Heart left ventricle (tissue), 16 donors: ENCODE data around the gene VAMP5. TPM values are rescaled to one million over a fixed set of nuclear protein-coding genes. Genes with fewer than 3 reads are reported as not detected.
"Not testable (repeated sequence)": the region's sequence is repeated elsewhere in the genome, so short reads cannot be mapped to it uniquely, and the experiment has no call there.

Source experiments
- ATAC-seq, 4 donors: fragments of 200-7000 bp; cut with Tn5 transposase; one replicate each; pipeline ENCODE4 v1.9.1; 2020 to 2022; ENCODE audit warnings: moderate library complexity in 4 of 4, mild to moderate bottlenecking in 3 of 4, moderate number of reproducible peaks in 1 of 4
- DNase-seq, 5 donors: peaks; one replicate each; pipeline ENCODE4 v3.0.0-alpha.2; 2020
- H3K27ac ChIP-seq, 12 donors: fragments of 200-600 bp; sonication (generic) in 4 of 12; one replicate each; pipeline versions ENCODE4 v1.5.0 to v1.8.0; 2016 to 2022; ENCODE audit warnings: mild to moderate bottlenecking in 2 of 12
- H3K27me3 ChIP-seq, 9 donors: fragments of 200-600 bp; sonication (generic) in 2 of 9; one replicate each; pipeline versions ENCODE4 v1.5.1 to v1.8.0; 2016 to 2022; ENCODE audit warnings: mild to moderate bottlenecking in 3 of 9
- H3K36me3 ChIP-seq, 9 donors: fragments of 200-600 bp; sonication (generic) in 2 of 9; one replicate each; pipeline versions ENCODE4 v1.5.0 to v1.8.0; 2018 to 2022; ENCODE audit warnings: mild to moderate bottlenecking in 2 of 9
- H3K4me1 ChIP-seq, 12 donors: fragments of 200-600 bp; sonication (generic) in 4 of 12; one replicate each; pipeline versions ENCODE4 v1.5.0 to v1.8.0; 2016 to 2022; ENCODE audit warnings: mild to moderate bottlenecking in 3 of 12
- H3K4me3 ChIP-seq, 12 donors: fragments of 200-600 bp; sonication (generic) in 4 of 12; one replicate each; pipeline versions ENCODE4 v1.5.0 to v1.8.0; 2017 to 2022; ENCODE audit warnings: mild to moderate bottlenecking in 9 of 12, moderate library complexity in 4 of 12
- H3K9me3 ChIP-seq, 12 donors: fragments of 200-600 bp; sonication (generic) in 4 of 12; one replicate each; pipeline versions ENCODE4 v1.5.0 to v1.8.0; 2016 to 2022; ENCODE audit warnings: mild to moderate bottlenecking in 1 of 12
- CTCF ChIP-seq, 12 donors: fragments of 200-600 bp; sonication (generic) in 4 of 12; IDR thresholded peaks; one replicate each; pipeline versions ENCODE4 v1.5.0 to v1.8.0; 2018 to 2022; ENCODE audit warnings: antibody characterized with exemption in 12 of 12, mild to moderate bottlenecking in 5 of 12
- POLR2A ChIP-seq, 2 donors: fragments of 450-650 bp; IDR thresholded peaks; one replicate each; pipeline ENCODE4 v1.6.1; 2017; ENCODE audit warnings: antibody characterized with exemption in 2 of 2, mild to moderate bottlenecking in 2 of 2, moderate library complexity in 2 of 2
- WGBS, 4 donors: extraction: QIAGEN DNeasy Blood & Tissue Kit in 2 of 4; methylation state at CpG; one replicate each; pipeline versions ENCODE4 v1.1.5 to v1.1.7; 2013 to 2018; 5-methylcytosine and 5-hydroxymethylcytosine counted together
- intact Hi-C, 10 donors: fragments of 100-400 bp; cut with DNase I; formaldehyde crosslinking; loops; one replicate each; pipeline versions ENCODE4 v1.11.1 to v1.14.2; 2022
- polyA plus RNA-seq, 2 donors: library from polyadenylated mRNA; stranded (reverse); fragments of 200-250 nt; gene quantifications; one replicate each; pipeline ENCODE4 v1.2.3, GENCODE V29; 2013
- total RNA-seq, 9 donors: library from RNA; depleted of rRNA in 2 of 9; stranded (reverse); fragments of >200 nt in 2 of 9; fragmentation: NEBNext Ultra II Directional in 3 of 9; extraction: Animal tissue kit (Norgen Biotek cat#: 25700) in 3 of 9; gene quantifications; one replicate each; pipeline versions ENCODE4 v1.1.0 to v1.2.4, GENCODE V29; 2016 to 2023
- donor health status: ischemic (EF 13 %, LVEDD 7.1; RV severe dilation, severe dysfunction).
- donor health status: healthy with polysubstance abuse.
- donor health status: DM: no; HTN: yes; CAD: no.
- donor health status: DM: no; HTN: no; CAD: no.
- donor health status: ischemic (EF 25% LVEDD 6.9; RV normal size, moderate dysfunction).
- donor health status: ischemic (EF 25% LVEDD 5.7; RV mildly dilated, moderate dysfunction).
- donor health status: healthy.
- donor health status: DM: yes; HTN: yes; CAD: no.
- donor health status: ischemic (EF 35%, LVEDD 5.7; RV mildly dilated, moderate dysfunction).
- donor health status: nonischemic (EF 11% LVEDD 7.7; RV severe dilation, severe dysfunction).
- donor health status: DM: yes; HTN: yes; CAD: no.
- donor health status: PGD.
- donor health status: ischemic (EF 29% LVEDD 5.4; RV normal size, mild dysfunction).
- donor health status: nonischemic (EF 23%, LVEDD 6.1; RV moderate dilation, normal function).

The VAMP5 gene
- total and polyA plus RNA-seq, 11 donors: 21.0 to 186 (median 45.2) TPM

- no peak overlapping the region for H3K27ac ChIP-seq
- peaks cover 0 to 26% (median 14%) of the 10 kb centered on the region in 12 donors for H3K4me1 ChIP-seq
- WGBS, 4 donors: 92 to 94% (median 93%) methylated on average over 5 of the region's 5 CpGs
- H3K27me3 ChIP-seq: no peaks in the 10 kb centered on the region
- ATAC-seq: no peak
- H3K4me3 ChIP-seq: no peak overlapping the region
- DNase-seq: no peak
- no peaks in the 10 kb centered on the region for H3K9me3 ChIP-seq
- intact Hi-C loops: loop anchor here in 1 of 10 donors (5.0 kb wide), 1 partner anchor 60 kb away; the partner anchor contains the start of gene USP39
- peaks cover 0 to 74% (median 63%) of the 10 kb centered on the region in 9 donors for H3K36me3 ChIP-seq
- no peak for TF ChIP-seq CTCF (IDR thresholded peaks at IDR 0.05)
- TF ChIP-seq POLR2A (IDR thresholded peaks at IDR 0.05): no peak
Measured at GRCh38 chr2:85557130-85557529, 27.1 kb upstream of the VAMP5 start.

DNA sequence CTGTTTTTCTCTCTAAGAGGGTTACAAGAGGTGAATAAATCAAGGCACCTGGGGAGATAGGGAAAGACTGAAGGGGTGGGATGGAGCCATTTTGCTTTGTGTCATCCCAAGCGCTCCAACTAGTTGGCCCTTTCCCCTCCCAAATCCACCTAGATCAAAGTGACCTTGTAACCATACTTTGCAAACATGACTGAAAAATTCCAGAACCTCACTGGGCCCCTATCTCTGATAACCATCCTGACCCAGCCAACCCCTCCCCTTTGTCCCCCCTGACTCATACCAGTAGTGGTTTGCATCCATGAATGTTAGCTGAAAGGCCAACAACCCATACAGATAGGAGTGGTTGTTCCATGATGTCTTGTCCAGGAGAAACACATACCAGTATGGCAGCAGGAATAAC is 26.1 kb upstream of the VAMP5 start:
- 94 to 100% (median 95%) methylated on average over 1 of the region's 1 CpG for WGBS, 4 donors
- Histone ChIP-seq H3K9me3 (no peaks in the 10 kb centered on the region), H3K36me3 (peaks cover 0 to 64% (median 53%) of the 10 kb centered on the region in 9 donors), H3K27ac (no peak overlapping the region), H3K27me3 (no peaks in the 10 kb centered on the region), H3K4me3 (no peak overlapping the region), H3K4me1 (peaks cover 0 to 27% (median 14%) of the 10 kb centered on the region in 12 donors)
- intact Hi-C loops: loop anchor here in 1 of 10 donors (5.0 kb wide), 1 partner anchor 59 kb away; the partner anchor contains the start of gene USP39
- DNase-seq (no peak), ATAC-seq (no peak)
- TF ChIP-seq POLR2A (IDR thresholded peaks at IDR 0.05): no peak
- TF ChIP-seq CTCF (IDR thresholded peaks at IDR 0.05): no peak

DNA sequence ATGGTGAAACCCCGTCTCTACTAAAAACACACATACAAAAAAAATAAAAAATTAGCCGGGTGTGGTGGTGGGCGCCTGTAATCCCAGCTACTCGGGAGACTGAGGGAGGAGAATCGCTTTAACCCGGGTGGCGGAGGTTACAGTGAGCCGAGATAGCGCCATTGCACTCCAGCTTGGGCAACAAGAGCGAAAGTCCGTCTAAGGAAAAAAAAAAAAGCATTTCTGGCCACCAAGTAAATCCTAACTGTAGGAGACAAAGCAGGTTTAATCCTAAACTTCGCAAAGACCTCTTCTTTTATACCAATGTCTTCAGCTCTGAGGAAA is 23.9 kb upstream of the VAMP5 start:
- 82 to 86% (median 84%) methylated on average over 12 of the region's 12 CpGs for WGBS, 4 donors
- not testable (repeated sequence) for DNase-seq, H3K9me3 ChIP-seq, ATAC-seq, H3K27me3 ChIP-seq
- Histone ChIP-seq H3K36me3 (peaks cover 0 to 42% (median 31%) of the 10 kb centered on the region in 9 donors), H3K4me1 (peaks cover 0 to 32% (median 14%) of the 10 kb centered on the region in 12 donors), H3K4me3 (peak overlapping the region in 11 of 12 donors; percentile 62 to 93 (median 79)), H3K27ac (peak overlapping the region in 3 of 12 donors; percentile 90 to 96 (median 92))
- intact Hi-C loops: loop anchor here in 7 of 10 donors (2.0 to 5.0 kb wide), 5 partner anchors 22 to 57 kb away; partner anchors contain the start of genes TMEM150A (in 3 of the 7), C2orf68 (in 2 of the 7), USP39 (in 2 of the 7) and MAT2A (in 1 of the 7)

DNA sequence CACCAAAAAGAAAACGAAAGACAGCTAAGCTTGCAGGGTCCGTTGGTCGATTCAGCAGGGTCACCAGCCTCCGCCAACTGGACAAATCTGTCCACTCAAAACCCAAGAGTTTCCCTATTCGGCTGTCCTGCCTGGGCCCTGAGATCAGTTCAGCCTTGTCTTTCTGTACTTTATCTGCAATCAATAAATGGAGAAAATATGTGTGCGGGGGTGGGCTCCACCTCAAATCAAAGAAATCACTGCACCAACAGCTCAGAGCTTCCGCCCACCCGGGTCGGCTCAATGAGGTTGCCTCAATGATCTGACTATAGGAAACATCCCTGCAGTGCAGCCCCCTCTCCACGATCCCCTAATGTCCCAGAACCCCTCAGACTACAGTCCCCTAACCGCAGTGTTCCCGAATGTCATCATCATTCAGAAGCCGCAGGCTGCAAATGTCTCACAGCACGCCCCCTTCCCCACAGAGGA is 23.4 kb upstream of the VAMP5 start:
- intact Hi-C loops: loop anchor here in 8 of 10 donors (1.0 to 5.0 kb wide), 6 partner anchors 22 to 56 kb away; partner anchors contain the start of genes TMEM150A (in 3 of the 8), USP39 (in 3 of the 8), C2orf68 (in 2 of the 8) and MAT2A (in 1 of the 8)
- 3 to 4% (median 3%) methylated on average over 12 to 14 of the region's 14 CpGs for WGBS, 4 donors

More for the DNA sequence above, 23.4 kb upstream of the VAMP5 start:
- H3K36me3 ChIP-seq: peaks cover 0 to 37% (median 26%) of the 10 kb centered on the region in 9 donors
- peaks cover 0 to 32% (median 14%) of the 10 kb centered on the region in 12 donors for H3K4me1 ChIP-seq
- TF ChIP-seq POLR2A (IDR thresholded peaks at IDR 0.05) (no peak), CTCF (IDR thresholded peaks at IDR 0.05) (no peak)
- H3K27ac ChIP-seq: peak overlapping the region; percentile 56 to 96 (median 89)
- peak overlapping the region; percentile 62 to 93 (median 79) for H3K4me3 ChIP-seq
- peak in 3 of 4 donors; percentile 1 to 24 (median 3) for ATAC-seq
- DNase-seq: no peak
- no peaks in the 10 kb centered on the region for H3K27me3 ChIP-seq
- H3K9me3 ChIP-seq: no peaks in the 10 kb centered on the region
